Tongue (tissue), 2 donors: ENCODE results near the gene TXNDC9. TPM values are rescaled to one million over a fixed set of nuclear protein-coding genes. Genes with fewer than 3 reads are reported as not detected.
"Not testable (repeated sequence)": the region's sequence is repeated elsewhere in the genome, so short reads cannot be mapped to it uniquely, and the experiment has no call there.

Source experiments
- DNase-seq: peaks from one replicate; pipeline ENCODE4 v3.0.0-alpha.2; 2015
- total RNA-seq: library from RNA; depleted of rRNA; stranded (reverse); fragments of >200 nt; gene quantifications from one replicate; pipeline ENCODE4 v1.2.3, GENCODE V29; 2014

Gene TXNDC9, protein sequence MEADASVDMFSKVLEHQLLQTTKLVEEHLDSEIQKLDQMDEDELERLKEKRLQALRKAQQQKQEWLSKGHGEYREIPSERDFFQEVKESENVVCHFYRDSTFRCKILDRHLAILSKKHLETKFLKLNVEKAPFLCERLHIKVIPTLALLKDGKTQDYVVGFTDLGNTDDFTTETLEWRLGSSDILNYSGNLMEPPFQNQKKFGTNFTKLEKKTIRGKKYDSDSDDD
- 39.9 TPM for total RNA-seq

DNA sequence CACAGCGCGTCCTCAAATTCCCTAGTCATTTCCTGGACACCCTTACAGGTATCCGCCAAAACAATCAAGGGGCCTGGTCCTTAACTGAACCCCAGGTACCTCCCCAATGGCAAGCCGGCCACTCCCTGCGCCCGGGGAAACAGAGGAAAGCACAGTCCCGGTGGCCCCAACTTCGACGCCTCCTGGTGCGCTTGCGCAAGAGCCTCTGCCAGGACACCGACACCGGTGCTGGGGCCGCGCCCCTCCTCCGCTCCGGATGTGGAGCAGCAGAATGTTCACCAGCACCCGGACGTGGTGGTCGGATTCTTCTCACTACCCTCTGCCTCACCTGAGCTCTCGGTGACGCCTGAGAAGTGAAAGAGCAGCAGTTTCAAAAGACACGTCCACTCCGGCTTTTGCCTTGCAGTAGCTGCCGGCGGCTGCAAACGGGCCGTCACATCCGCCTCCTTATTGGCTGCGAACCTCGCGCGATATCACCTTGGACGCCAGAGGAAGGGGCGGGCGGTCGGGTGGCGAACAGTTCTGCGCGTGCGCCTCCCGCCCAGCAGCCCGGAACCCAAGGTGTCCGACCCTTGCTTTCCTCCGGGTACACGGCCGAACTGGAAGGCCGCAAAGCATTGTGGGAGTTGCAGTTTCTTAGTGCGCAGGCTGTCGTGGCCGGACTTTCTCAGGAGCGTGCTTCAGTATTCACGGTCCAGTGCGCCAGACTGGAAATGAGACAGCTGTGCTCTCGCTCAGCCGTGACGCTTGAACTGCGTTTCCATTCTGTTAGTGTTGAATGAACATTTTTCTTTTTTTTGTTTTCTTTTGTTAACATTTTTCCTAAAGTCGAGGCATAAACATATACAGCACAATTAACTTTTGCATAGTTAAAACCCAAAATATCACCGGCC is at the start of gene TXNDC9:
Gene TXNDC9, minus strand, starts transcription at position 423 of the 893 bp plus-strand sequence. CDS start 3,123 bp downstream, outside the sequence.
- peak; percentile 100 for DNase-seq

DNA sequence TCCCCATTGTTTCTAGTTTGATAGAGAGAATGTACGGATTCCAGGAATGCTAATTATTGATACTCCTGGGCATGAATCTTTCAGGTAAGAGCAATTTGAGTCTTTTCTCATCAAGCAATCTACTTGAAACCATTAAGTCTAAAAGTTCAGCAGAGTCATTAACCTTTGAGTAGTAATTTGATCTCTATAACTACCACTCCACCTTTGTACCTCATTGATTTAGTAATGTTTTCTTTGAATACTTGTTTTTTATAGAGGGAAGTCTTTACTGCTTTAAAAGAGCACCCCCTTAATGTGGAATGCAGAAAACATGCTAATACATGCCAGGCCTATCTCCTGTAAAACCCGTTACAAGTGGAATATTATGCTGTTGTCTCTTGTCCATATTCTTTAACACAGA is 46.0 kb upstream of the TXNDC9 start:
- no peak for DNase-seq

DNA sequence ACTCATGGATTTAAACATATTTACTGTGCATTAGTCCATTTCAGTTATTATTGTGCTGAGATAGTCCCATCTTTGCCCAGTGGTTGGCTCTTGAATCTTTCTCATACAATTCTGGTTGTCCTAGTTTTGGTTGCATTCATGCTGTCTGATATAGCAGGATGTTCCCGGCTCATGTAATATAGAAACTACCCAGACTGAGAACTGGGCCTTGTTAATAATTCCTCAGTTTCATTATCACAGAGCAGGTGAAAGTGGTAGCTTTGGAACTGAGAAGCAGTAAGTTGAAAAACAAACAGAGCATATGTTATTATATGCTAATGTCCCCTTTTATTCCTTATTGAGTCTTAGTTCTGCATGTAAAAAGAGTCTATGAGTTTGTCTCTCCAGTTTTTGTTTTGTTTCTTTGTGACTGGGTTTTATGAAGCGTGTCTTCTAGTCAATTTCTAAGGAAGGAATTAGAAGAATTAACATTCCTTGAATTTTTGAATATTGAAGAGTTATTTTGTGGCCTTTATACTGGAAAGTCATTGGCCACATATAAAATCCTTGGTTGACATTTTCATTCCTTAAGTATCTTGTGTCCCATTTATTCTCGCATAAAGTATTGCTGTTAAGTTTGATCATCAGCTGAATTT is 44.4 kb upstream of the TXNDC9 start:
- DNase-seq: no peak

DNA sequence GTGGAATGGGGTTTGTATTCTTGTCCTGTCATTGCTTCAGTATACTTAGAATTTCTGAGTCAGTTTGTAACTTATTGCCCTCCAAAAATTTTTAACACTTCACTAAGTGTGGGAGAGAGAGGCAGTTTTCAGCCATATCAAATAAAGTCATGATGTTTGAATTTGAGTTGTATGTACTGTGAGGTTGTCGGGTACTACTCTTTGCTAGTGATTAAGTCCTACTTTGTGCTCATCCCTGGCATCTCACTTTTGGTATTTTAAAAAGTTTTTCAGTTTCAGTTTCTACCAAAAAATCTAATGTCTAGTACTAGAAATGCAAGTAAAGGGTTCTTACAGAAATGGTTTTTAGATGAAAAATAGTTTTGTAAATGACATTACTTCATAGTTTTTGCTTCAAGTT is 41.7 kb upstream of the TXNDC9 start:
- DNase-seq: no peak

DNA sequence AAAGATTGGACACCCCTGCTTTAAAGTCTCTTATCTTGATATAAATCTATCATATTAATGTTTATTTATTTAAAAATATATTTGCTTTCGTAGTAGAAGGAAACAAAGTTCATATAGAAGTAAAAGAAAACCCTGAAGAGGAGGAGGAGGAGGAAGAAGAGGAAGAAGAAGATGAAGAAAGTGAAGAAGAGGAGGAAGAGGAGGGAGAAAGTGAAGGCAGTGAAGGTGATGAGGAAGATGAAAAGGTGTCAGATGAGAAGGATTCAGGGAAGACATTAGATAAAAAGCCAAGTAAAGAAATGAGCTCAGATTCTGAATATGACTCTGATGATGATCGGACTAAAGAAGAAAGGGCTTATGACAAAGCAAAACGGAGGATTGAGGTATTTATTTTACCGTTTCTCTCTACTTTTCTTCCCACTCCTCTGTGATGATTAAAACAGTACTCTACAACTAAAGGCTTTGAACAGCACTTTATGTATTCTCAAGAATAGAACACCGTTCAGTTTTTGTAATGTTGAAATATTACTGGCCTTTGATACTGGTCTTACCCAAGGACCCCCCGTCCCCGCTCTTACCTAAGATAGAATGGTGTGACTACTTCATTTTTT is 40.2 kb upstream of the TXNDC9 start:
- no peak for DNase-seq

DNA sequence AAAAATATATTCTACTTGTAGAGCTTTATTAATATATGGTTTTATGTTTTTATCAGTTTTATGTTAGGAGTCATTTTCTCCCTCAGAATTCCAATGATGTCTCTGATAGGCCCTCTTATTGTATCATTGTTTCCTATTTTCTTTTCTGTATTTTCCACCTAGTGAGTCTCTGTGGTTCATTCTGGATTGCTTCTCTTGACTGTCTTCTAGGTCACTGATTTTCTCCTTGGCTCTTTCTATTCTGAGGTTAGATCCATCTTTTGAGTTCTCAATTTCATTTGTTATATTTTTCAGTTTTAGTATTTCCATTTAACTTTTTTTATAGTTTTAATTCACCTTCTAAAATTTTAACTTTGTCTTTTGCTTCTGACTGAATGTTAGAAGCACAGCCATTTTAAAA is 38.6 kb upstream of the TXNDC9 start:
- no peak for DNase-seq

DNA sequence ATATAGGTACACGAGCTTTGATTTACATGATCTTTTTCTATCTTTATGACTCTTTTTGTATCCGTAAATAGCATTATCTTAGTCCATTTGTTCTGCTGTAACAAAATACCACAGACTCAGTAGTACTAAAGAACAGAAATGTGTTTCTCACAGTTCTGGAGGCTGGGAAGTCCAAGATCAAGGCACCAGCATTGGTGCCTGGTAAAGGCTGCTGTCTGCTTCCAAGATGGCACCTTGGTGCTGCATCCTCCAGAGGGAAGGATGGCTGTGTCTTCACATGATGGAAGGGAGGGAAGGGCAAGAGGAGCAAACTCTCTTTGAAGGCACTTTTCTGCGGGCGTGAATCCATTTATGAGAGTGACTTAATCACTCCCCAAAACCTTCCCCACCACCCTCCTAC is 37.0 kb upstream of the TXNDC9 start:
- no peak for DNase-seq

DNA sequence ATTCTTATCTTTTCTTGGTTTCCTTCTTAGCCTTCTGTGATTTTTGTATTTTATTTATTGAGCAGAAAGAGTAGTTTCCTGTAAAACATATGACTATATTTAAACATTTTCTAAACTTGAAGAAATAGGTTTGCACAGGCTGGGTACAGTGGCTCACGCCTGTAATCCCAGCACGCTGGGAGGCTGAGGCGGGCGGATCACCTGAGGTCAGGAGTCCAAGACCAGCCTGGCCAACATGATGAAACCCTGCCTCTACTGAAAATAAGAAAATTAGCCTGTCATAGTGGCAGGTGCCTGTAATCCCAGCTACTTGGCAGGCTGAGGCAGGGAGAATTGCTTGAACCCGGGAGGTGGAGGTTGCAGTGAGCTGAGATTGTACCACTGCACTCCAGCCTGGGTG is 32.7 kb upstream of the TXNDC9 start:
- DNase-seq: not testable (repeated sequence)

GRCh38 chr2:99365661-99366060 is 29.5 kb upstream of the TXNDC9 start:
- DNase-seq: no peak

DNA sequence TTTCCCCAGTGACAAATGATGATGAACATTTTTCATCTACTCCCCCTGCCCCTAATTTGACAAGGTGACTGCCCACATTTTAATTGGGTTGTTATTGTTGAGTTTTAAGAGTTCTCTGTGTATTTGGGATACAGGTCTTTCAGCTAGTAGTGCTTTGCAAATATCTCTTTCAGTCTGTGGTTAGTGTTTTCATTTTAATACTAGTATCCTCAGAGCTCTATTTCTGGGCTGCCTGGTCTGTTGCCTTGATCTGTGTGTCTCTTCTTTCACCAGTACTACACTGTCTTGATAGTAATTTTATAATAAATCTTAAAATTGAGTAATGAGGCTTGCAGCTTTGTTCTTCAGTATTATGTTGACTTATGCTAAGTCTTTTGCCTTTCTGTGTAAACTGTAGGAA is 20.7 kb upstream of the TXNDC9 start:
- DNase-seq: no peak

DNA sequence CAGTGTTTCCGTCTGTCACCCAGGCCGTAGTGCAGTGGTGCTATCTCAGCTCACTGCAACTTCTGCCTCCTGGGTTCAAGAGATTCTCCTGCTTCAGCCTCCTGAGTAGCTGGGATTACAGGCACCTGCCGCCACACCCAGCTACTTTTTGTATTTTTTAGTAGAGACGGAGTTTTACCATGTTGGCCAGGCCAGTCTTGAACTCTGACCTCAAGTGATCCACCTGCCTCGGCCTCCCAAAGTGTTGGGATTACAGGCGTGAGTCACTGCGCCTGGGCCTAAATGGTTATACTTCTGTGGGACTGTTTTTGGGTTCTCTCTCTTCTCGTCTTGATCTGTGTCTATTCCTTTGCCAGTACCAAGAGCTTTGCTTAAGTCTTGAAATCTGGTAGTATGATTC is 18.7 kb upstream of the TXNDC9 start:
- DNase-seq: not testable (repeated sequence)

DNA sequence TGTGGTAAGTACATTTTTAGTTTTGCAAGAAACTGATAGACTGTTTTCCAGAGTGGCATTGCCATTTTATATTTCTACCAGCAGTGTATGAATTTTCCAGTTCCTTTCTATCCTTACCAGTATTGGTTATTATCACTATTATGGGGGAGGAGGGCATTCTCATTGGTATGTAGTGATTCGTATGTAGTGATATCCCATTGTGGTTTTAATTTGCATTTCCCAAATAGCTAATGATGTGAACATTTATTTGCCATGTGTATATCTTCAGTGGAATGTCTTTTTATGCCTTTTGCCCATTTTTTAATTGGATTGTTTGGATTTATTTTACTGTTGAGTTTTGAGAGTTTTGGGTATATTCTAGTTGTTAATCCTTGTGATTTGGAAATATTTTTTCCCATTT is 17.9 kb upstream of the TXNDC9 start:
- DNase-seq: no peak

DNA sequence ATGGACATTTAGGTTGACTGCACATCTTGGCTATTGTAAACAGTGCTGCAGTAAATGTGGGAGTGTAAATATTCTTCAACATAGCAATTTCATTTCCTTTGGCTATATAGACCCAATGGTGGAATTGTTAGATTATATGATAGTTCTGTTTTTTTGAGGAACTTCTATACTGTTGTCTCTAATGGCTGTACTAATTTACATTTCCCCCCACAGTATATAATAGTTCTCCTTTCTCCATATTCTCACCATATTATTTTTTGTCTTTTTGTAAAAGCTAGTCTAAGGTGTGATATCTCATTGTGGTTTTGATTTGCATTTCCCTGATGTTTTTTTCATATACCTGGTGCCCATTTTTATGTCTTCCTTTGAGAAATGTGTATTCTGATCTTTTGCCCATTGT is 14.1 kb upstream of the TXNDC9 start:
- no peak for DNase-seq

DNA sequence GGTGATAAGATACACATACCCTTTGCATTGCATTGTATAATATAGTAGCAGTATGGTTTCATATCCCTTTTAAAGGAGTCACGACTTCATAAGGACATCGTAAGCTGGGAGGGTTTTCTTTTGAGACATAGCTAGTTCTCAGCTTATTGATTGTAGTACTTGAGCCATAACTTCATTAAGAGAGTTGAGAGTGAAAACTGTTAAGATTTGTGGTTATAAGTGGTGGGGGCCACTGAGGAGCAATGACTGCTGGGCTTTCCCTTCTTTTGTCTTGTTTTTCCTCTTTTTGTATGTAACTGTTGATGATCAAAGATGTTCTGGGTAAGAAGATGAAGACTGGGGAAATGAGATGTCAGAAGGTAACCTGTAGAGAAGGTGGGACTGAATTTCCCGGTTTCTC is 12.0 kb upstream of the TXNDC9 start:
- DNase-seq: no peak

DNA sequence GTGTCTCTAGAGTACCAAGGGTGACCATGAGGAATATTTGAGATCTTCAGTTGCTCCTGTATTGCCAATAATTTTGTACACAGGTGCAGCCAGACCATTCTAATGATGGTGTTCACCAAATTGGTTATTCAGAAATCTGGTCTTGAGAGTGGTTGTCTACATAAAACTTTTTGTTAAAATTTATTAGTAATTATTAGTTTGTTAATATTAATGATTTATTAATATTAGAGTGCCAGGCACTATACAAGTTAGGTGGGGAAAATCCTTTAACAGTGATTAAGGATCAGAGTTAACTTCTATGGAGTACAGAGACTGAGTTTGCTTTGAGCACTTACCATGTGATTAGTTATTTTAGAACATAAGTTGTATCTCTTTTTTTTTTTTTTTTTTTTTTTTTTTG is 10.1 kb upstream of the TXNDC9 start:
- DNase-seq: no peak

DNA sequence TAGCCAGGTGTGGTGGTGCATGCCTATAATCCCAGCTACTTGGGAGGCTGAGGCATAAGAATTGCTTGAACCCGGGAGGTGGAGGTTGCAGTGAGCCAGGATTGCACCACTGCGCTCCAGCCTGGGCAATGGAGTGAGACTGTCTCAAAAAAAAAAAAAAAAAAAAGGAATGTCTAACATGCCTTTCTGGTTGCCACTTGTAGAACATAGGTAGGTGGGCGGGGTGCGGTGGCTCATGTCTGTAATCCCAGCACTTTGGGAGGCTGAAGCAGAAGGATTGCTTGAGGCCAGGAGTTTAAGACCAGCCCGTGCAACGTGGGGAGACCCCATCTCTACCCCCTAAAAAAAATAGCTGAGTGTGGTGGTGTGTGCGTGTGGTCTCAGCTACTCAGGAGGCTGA is 9.3 kb upstream of the TXNDC9 start:
- not testable (repeated sequence) for DNase-seq

DNA sequence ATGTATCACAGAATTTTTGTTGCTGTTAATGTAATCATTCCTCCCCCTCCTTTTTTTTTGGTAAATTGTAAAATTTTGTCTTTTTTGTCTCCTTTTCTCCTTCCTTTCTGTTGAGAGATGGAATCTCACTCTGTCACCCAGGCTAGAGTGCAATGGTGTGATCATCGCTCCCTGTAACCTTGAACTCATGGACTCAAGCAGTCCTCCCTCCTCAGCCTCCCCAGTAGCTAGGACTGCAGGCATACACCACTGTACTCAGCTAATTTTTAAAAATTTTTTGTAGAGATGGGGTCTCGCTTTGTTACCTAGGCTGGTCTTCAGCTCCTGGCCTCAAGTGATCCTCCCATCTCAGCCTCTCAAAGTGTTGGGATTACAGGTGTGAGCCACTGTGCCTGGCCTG is 6.4 kb upstream of the TXNDC9 start:
- DNase-seq: no peak

DNA sequence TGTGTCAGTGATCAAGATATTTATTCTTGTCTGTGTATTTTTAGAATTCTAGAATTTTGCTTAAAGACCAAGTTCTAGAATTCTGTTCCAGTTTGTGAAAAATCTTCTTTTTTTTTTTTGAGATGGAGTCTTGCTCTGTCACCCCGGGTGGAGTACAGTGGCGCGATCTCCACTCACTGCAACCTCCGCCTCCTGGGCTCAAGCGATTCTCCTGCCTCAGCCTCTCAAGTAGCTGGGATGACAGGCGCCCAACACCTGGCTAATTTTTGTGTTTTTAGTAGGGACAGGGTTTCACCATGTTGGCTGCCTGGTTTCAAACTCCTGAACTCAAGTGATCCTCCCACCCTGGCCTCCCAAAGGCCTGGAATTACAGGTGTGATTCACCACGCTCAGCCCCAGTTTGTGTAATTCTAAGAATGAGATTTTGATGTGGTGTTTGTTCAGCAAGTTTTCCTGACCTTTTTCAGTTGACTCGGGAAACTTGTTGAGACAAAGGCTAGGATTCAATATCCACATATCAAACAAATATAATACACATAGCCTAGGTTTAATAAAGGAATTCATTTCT is 4.6 kb upstream of the TXNDC9 start:
- no peak for DNase-seq

- peak; percentile 15 for DNase-seq
These were observed 2.0 kb upstream of the TXNDC9 start for GRCh38 chr2:99338029-99338585.

DNA sequence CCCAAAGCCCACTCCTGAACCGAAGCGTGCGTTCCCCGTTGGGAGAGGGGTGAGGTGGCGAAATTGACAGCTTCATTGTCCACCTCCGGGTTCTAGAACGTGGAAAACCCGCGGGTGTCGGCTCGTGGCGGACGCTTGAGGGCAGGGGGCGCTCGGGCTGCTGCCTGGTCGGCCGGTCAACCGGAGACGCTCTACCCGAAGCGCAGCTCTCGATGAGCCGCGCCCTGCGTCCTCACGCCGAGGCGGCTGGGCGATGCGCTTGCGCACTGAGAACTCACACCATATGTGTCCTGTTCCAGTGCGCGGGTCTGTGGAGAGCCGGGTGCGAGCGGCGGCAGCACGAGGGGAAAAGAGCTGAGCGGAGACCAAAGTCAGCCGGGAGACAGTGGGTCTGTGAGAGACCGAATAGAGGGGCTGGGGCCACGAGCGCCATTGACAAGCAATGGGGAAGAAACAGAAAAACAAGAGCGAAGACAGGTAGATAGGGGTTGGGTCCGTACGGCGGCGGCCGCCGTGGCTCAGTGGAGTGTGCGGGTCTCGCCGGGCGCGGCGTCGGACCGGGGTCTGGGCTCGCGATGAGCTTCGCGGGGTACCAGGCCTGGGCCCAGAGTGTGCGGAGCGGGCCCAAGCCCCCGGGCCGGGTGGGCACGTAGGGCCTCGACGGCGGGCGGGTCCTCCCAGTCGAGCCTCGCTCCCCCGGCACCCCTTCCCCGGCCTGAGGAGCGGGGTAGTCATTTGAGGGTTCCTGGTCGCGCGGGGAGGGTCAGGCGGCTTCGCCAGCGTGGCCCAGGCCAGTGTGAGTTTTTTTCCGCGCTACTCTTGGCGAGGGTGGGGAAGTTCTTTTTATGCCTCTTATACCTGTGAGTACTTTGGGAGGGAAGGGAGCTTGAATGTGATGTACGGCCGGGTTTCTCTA is 1.2 kb upstream of the TXNDC9 start, which contains the start of gene EIF5B:
Gene EIF5B, plus strand, starts transcription at position 277 of the 916 bp plus-strand sequence. Its CDS starts 166 bp downstream, at position 443.
- DNase-seq: peak; percentile 99

- DNase-seq: no peak
These were observed 625 bp upstream of the TXNDC9 start for GRCh38 chr2:99336804-99337112.
